Measurements from ENCODE around the gene SGK1. TPM values are rescaled to one million over a fixed set of nuclear protein-coding genes. Genes with fewer than 3 reads are reported as not detected.
A peak's percentile ranks its signal among the peaks of the same experiment; 100 is the strongest.

SGK1 gene
- total and polyA plus RNA-seq, 10 of the 15 experiments (the other 5 are each of a cell fraction or from before 2014, with no cell fraction given) = 0.62 to 5.1 (median 2.9) TPM

DNA sequence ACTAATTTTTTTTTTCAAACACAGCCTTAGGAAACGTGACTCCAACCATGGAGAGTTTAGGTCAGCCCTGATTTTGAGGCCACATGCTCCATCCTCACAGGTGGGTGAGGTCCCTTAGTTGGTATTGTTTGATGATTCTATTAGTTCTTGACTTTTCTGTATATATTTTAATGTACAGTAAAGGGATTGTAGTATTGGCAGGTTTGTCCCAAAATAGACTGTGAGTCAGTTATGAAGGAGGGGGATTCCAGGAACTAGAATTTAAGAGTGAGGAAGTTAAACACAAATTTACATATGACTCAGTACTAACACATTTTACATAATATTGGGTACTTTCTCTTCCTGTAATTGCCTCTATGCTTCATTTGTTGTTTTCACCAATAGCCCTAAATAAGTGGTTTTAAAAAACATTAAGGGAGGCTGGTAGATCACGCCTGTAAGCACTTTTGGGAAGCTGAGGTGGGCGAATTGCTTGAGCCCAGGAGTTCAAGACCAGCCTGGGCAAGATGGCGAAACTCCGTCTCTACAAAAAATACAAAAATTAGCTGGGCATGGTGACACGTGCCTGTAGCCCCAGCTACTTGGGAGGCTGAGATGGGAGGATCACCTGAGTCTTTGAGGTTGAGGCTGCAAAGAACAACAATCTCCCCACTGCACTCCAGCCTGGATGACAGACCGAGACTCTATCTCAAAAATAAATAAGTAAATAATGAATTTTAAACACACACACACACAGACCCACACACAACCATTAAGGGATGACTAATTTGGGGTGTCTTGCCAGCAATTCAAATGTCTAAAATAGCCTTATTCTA, 81.8 kb downstream of the SGK1 start:
- no peaks in the 10 kb centered on the region for H3K79me2 ChIP-seq (ENCODE audit: control insufficient read depth, insufficient read depth, low read length)
- no TSS peak for BruUV-seq (replicated peaks)
- H3K27ac ChIP-seq (ENCODE audit: control insufficient read depth, insufficient read depth) = peak overlapping the region; percentile 47
- ATAC-seq (peak; percentile 96), DNase-seq (ENCODE audit: low read depth, low spot score) (peak; percentile 77), FAIRE-seq (peak; percentile 78)
- H3K4me1 ChIP-seq (ENCODE audit: control insufficient read depth, insufficient read depth, low read length) = peaks cover 12% of the 10 kb centered on the region
- 4% methylated on average over 7 of the region's 7 CpGs for WGBS (ENCODE audit: insufficient coverage, insufficient replicate concordance, low lambda C conversion rate, missing lambda C conversion rate)
- H3K36me3 ChIP-seq (ENCODE audit: control insufficient read depth in 2 of 2, insufficient read depth in 2 of 2, low read length in 1 of 2) = no peaks in the 10 kb centered on the region
- POLR2A ChIA-PET = interaction anchor here (0.6 to 1.4 kb wide), 2 partner anchors 9 to 60 kb away, joined by 3 read pairs; no protein-coding TSS in a partner anchor
- SMC1A ChIA-PET (ENCODE audit: uncharacterized antibody, unreplicated experiment) = interaction anchor here (0.6 to 4.3 kb wide), 6 partner anchors 10 to 139 kb away, joined by 3 to 32 read pairs (median 4); no protein-coding TSS in a partner anchor
- RAD21 ChIA-PET (ENCODE audit: unreplicated experiment) = interaction anchor here (1.0 to 1.1 kb wide), 2 partner anchors 10 to 137 kb away, joined by 6 to 7 read pairs; no protein-coding TSS in a partner anchor
- no peaks in the 10 kb centered on the region; the same call in 2 of the 3 replicates for H3K9me3 ChIP-seq (replicated peaks; ENCODE audit: control insufficient read depth, insufficient read depth, low read length)
- H3K27me3 ChIP-seq (replicated peaks in 1 of 2; ENCODE audit: control insufficient read depth in 2 of 2, insufficient read depth in 2 of 2, low read length in 1 of 2) = no peaks in the 10 kb centered on the region
- H3K4me2 ChIP-seq (ENCODE audit: control insufficient read depth, insufficient read depth) = peak overlapping the region; percentile 29
- in situ Hi-C loops (cut with MboI) = no loop called here
- CTCF ChIA-PET = interaction anchor here (0.6 kb wide), 2 partner anchors 9 to 79 kb away, joined by 3 read pairs; no protein-coding TSS in a partner anchor
- H2AFZ ChIP-seq (ENCODE audit: control insufficient read depth, low read depth, low read length) = peak overlapping the region; percentile 24
- H3K9ac ChIP-seq (ENCODE audit: control insufficient read depth, insufficient read depth, low read length) = no peak overlapping the region
- H4K20me1 ChIP-seq (ENCODE audit: control insufficient read depth, insufficient read depth) = no peaks in the 10 kb centered on the region
- intact Hi-C loops (cut with micrococcal nuclease; ENCODE audit: unreplicated experiment) = loop anchor here (1.0 kb wide), 1 partner anchor 11 kb away; no protein-coding TSS in a partner anchor
- no peak overlapping the region for H3K4me3 ChIP-seq
- TF ChIP-seq, protein P1, sequence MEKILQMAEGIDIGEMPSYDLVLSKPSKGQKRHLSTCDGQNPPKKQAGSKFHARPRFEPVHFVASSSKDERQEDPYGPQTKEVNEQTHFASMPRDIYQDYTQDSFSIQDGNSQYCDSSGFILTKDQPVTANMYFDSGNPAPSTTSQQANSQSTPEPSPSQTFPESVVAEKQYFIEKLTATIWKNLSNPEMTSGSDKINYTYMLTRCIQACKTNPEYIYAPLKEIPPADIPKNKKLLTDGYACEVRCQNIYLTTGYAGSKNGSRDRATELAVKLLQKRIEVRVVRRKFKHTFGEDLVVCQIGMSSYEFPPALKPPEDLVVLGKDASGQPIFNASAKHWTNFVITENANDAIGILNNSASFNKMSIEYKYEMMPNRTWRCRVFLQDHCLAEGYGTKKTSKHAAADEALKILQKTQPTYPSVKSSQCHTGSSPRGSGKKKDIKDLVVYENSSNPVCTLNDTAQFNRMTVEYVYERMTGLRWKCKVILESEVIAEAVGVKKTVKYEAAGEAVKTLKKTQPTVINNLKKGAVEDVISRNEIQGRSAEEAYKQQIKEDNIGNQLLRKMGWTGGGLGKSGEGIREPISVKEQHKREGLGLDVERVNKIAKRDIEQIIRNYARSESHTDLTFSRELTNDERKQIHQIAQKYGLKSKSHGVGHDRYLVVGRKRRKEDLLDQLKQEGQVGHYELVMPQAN (conservative IDR thresholded peaks at IDR 0.05) = peak; percentile 57
- peak; percentile 50; the same call in 1 of the 2 replicates for TF ChIP-seq TBL1XR1 (IDR thresholded peaks at IDR 0.05; ENCODE audit: low read depth, low read length)
- 0 out of 2 replicates have a peak, but pooled peaks have one; percentile 38 for TF ChIP-seq RCOR1 (conservative IDR thresholded peaks at IDR 0.05; ENCODE audit: low read depth, low read length)
- peak; percentile 69 to 77; a peak in 2 of 4 replicates for TF ChIP-seq EP300 (IDR thresholded peaks at IDR 0.05; ENCODE audit: borderline replicate concordance in 1 of 2, control insufficient read depth in 1 of 2, low read depth in 2 of 2, low read length in 2 of 2)
- TF ChIP-seq PAX5 (IDR thresholded peaks at IDR 0.05; ENCODE audit: borderline replicate concordance, low read depth, low read length) = no peak
- TF ChIP-seq DPF2 (IDR thresholded peaks at IDR 0.05) = peak; percentile 93
- TF ChIP-seq TCF7 (IDR thresholded peaks at IDR 0.05; ENCODE audit: borderline replicate concordance) = peak; percentile 54; the same call in 1 of the 2 replicates
- 0 out of 2 replicates have a peak, but pooled peaks have one; percentile 15 for TF ChIP-seq MYB (IDR thresholded peaks at IDR 0.05; ENCODE audit: borderline replicate concordance, low read depth, low read length)
- no peak for TF ChIP-seq ZNF384 (IDR thresholded peaks at IDR 0.05; ENCODE audit: borderline replicate concordance, low read depth, low read length)
- peak; percentile 77; the same call in 1 of the 2 replicates for TF ChIP-seq PML (IDR thresholded peaks at IDR 0.05; ENCODE audit: low read length)
- peak; percentile 75; the same call in 1 of the 2 replicates for TF ChIP-seq CBX5 (IDR thresholded peaks at IDR 0.05; ENCODE audit: low read depth)
- no peak for TF ChIP-seq CBFB (IDR thresholded peaks at IDR 0.05; ENCODE audit: low read depth)
- TF ChIP-seq ZNF217 (IDR thresholded peaks at IDR 0.05) = peak; percentile 99
- TF ChIP-seq NFIC (IDR thresholded peaks at IDR 0.05; ENCODE audit: low read depth, low read length) = peak; percentile 96
- no peak for TF ChIP-seq ESRRA (IDR thresholded peaks at IDR 0.05; ENCODE audit: low read length)
- TF ChIP-seq ZNF622 (IDR thresholded peaks at IDR 0.05) = no peak
- peak; percentile 64 for TF ChIP-seq GABPA (IDR thresholded peaks at IDR 0.05; ENCODE audit: low read depth)
- peak; percentile 92 for TF ChIP-seq FOXM1 (IDR thresholded peaks at IDR 0.05; ENCODE audit: low read depth, low read length)
- TF ChIP-seq BRCA1 (IDR thresholded peaks at IDR 0.05; ENCODE audit: low read depth, low read length) = no peak
- peak; percentile 92 for TF ChIP-seq JUNB (IDR thresholded peaks at IDR 0.05)
- TF ChIP-seq, protein P2, sequence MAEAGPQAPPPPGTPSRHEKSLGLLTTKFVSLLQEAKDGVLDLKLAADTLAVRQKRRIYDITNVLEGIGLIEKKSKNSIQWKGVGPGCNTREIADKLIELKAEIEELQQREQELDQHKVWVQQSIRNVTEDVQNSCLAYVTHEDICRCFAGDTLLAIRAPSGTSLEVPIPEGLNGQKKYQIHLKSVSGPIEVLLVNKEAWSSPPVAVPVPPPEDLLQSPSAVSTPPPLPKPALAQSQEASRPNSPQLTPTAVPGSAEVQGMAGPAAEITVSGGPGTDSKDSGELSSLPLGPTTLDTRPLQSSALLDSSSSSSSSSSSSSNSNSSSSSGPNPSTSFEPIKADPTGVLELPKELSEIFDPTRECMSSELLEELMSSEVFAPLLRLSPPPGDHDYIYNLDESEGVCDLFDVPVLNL (IDR thresholded peaks at IDR 0.05; ENCODE audit: low read depth, low read length) = no peak
